Trophoblast cell (in vitro differentiated cells and primary cell): ENCODE measurements around the gene MIS18BP1.

ENCODE experiments used
- DNase-seq, 2 donors: peaks; one replicate each; pipeline ENCODE4 v3.0.0-alpha.2; 2016
- H2AFZ ChIP-seq: 2 replicates; pipeline ENCODE4 v1.6.1; 2013; ENCODE audit warnings: low read length, moderate library complexity, mild to moderate bottlenecking; ENCODE audit not compliant: insufficient read depth, poor library complexity
- H2AK5ac ChIP-seq: 2 replicates; pipeline ENCODE4 v1.6.1; 2013; ENCODE audit warnings: mild to moderate bottlenecking, low read length
- H2BK120ac ChIP-seq: 2 replicates; pipeline ENCODE4 v1.6.1; 2013; ENCODE audit warnings: low read length, mild to moderate bottlenecking, moderate library complexity; ENCODE audit not compliant: insufficient read depth, poor library complexity
- H2BK12ac ChIP-seq: 2 replicates; pipeline ENCODE4 v1.6.1; 2013; ENCODE audit warnings: mild to moderate bottlenecking, low read length, moderate library complexity
- H2BK5ac ChIP-seq: 2 replicates; pipeline ENCODE4 v1.6.1; 2013; ENCODE audit warnings: low read length, low read depth, moderate library complexity, mild to moderate bottlenecking; ENCODE audit not compliant: poor library complexity
- H3K14ac ChIP-seq: 2 replicates; pipeline ENCODE4 v1.6.1; 2013; ENCODE audit warnings: mild to moderate bottlenecking, low read length
- H3K18ac ChIP-seq: 2 replicates; pipeline ENCODE4 v1.6.1; 2013; ENCODE audit warnings: mild to moderate bottlenecking, low read length
- H3K23ac ChIP-seq: 2 replicates; pipeline ENCODE4 v1.6.1; 2013; ENCODE audit warnings: low read length
- H3K27ac ChIP-seq: 2 replicates; pipeline ENCODE4 v1.5.1; 2013; ENCODE audit warnings: low read depth, mild to moderate bottlenecking, inconsistent platforms, low read length, moderate library complexity
- H3K27me3 ChIP-seq: 2 replicates; pipeline ENCODE4 v1.6.1; 2013; ENCODE audit warnings: inconsistent platforms, mild to moderate bottlenecking, low read length, moderate library complexity; ENCODE audit not compliant: insufficient read depth
- H3K36me3 ChIP-seq, 2 experiments: 1 replicate in 1 of 2; 2 replicates in 1 of 2; pipeline ENCODE4 v1.6.1; 2013; ENCODE audit warnings: low read length in 2 of 2, mild to moderate bottlenecking in 2 of 2, moderate library complexity in 1 of 2; ENCODE audit not compliant: insufficient read depth in 2 of 2, control insufficient read depth in 1 of 2
- H3K4ac ChIP-seq: 2 replicates; pipeline ENCODE4 v1.6.1; 2013; ENCODE audit warnings: low read depth, mild to moderate bottlenecking, low read length, moderate library complexity
- H3K4me1 ChIP-seq, 2 experiments: 1 replicate in 1 of 2; 2 replicates in 1 of 2; pipeline ENCODE4 v1.6.1; 2013; ENCODE audit warnings: low read length in 2 of 2, mild to moderate bottlenecking in 2 of 2, moderate library complexity in 1 of 2; ENCODE audit not compliant: insufficient read depth in 2 of 2, control insufficient read depth in 1 of 2
- H3K4me2 ChIP-seq: 2 replicates; pipeline ENCODE4 v1.6.1; 2013; ENCODE audit warnings: inconsistent platforms, mild to moderate bottlenecking, low read length, moderate library complexity
- H3K4me3 ChIP-seq: 2 replicates; pipeline ENCODE4 v1.5.1; 2013; ENCODE audit warnings: mild to moderate bottlenecking, low read depth, low read length, inconsistent platforms
- H3K79me1 ChIP-seq: one replicate; pipeline ENCODE4 v1.6.1; 2013; ENCODE audit warnings: low read length
- H3K79me2 ChIP-seq: 2 replicates; pipeline ENCODE4 v1.6.1; 2013; ENCODE audit warnings: low read length, mild to moderate bottlenecking; ENCODE audit not compliant: control insufficient read depth, insufficient read depth, poor library complexity
- H3K9ac ChIP-seq: 2 replicates; pipeline ENCODE4 v1.6.1; 2013; ENCODE audit warnings: mild to moderate bottlenecking, low read length
- H3K9me3 ChIP-seq: 2 replicates; pipeline ENCODE4 v1.6.1; 2013; ENCODE audit warnings: low read depth, mild to moderate bottlenecking, control low read depth, inconsistent platforms, low read length; ENCODE audit not compliant: insufficient read depth
- H4K12ac ChIP-seq: 2 replicates; pipeline ENCODE4 v1.6.1; 2013; ENCODE audit warnings: low read depth, mild to moderate bottlenecking, low read length, moderate library complexity
- H4K8ac ChIP-seq: 2 replicates; pipeline ENCODE4 v1.6.1; 2013; ENCODE audit warnings: low read depth, mild to moderate bottlenecking, low read length, moderate library complexity
- H4K91ac ChIP-seq: one replicate; pipeline ENCODE4 v1.6.1; 2013; ENCODE audit warnings: low read depth, mild to moderate bottlenecking, low read length, moderate library complexity
- WGBS: extraction: QIAGEN DNeasy Blood & Tissue Kit; methylation state at CpG from one replicate; pipeline ENCODE4 v1.1.7; 2013; ENCODE audit warnings: missing lambda C conversion rate; ENCODE audit not compliant: insufficient read length, insufficient coverage; ENCODE audit errors: extremely low coverage; 5-methylcytosine and 5-hydroxymethylcytosine counted together

MIS18BP1 gene

GRCh38 chr14:45246151-45246550, 6.9 kb downstream of the MIS18BP1 start:
- Histone ChIP-seq H2BK5ac (no peak overlapping the region), H3K14ac (no peak overlapping the region), H2AFZ (no peak overlapping the region), H3K4me2 (no peak overlapping the region), H4K8ac (no peak overlapping the region), H3K27me3 (no peaks in the 10 kb centered on the region), H4K91ac (no peak overlapping the region), H3K9me3 (no peaks in the 10 kb centered on the region), H3K18ac (no peak overlapping the region), H3K79me2 (peaks cover 5% of the 10 kb centered on the region), H3K9ac (no peak overlapping the region), H2AK5ac (no peak overlapping the region), H2BK120ac (no peak overlapping the region), H3K36me3 (peaks cover 0 to under 1% of the 10 kb centered on the region in 2 experiments), H4K12ac (no peak overlapping the region), H3K27ac (no peak overlapping the region), H3K4me1 (peaks cover 0 to 4% of the 10 kb centered on the region in 2 experiments), H3K79me1 (no peaks in the 10 kb centered on the region), H3K4ac (peak overlapping the region; percentile 33), H2BK12ac (no peak overlapping the region), H3K23ac (no peak overlapping the region), H3K4me3 (no peak overlapping the region)
- WGBS, result 100% methylated on average over 1 of the region's 3 CpGs
- no peak for DNase-seq

DNA sequence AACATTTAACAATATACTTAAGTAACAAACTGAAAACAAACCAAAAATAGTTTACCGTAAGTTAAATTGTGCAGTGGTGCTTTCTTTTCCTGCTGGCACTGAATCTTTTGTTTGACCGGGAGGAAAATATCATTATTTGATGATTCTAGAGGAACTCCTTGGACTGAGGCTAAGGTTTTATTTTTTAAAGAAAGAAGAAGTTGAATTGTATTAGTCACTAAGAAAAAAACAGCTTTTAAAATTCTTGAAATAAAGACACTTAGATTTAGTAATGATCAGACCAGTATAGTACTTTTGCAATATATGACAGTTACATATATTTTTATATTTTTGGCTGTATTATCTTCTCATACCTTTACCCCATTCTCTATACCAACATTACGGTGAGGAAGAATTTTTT, 10.3 kb downstream of the MIS18BP1 start:
- no peak overlapping the region for H3K14ac ChIP-seq
- no peak overlapping the region for H3K27ac ChIP-seq
- H4K91ac ChIP-seq, result no peak overlapping the region
- H3K79me1 ChIP-seq, result no peaks in the 10 kb centered on the region
- no peak overlapping the region for H3K4me3 ChIP-seq
- no peak overlapping the region for H2BK120ac ChIP-seq
- no peak overlapping the region for H3K4ac ChIP-seq
- H3K79me2 ChIP-seq, result no peaks in the 10 kb centered on the region
- no peaks in the 10 kb centered on the region for H3K27me3 ChIP-seq
- no peak overlapping the region for H4K12ac ChIP-seq
- no peak overlapping the region for H2BK12ac ChIP-seq
- H3K4me1 ChIP-seq, result no peaks in the 10 kb centered on the region
- H2BK5ac ChIP-seq, result no peak overlapping the region
- no peak overlapping the region for H3K9ac ChIP-seq
- peaks cover 0 to 3% of the 10 kb centered on the region in 2 experiments for H3K36me3 ChIP-seq
- no peaks in the 10 kb centered on the region for H3K9me3 ChIP-seq
- DNase-seq, result no peak
- no peak overlapping the region for H3K18ac ChIP-seq
- H2AK5ac ChIP-seq, result no peak overlapping the region
- H4K8ac ChIP-seq, result no peak overlapping the region
- no peak overlapping the region for H3K4me2 ChIP-seq
- no CpG with 5 or more reads among the region's 3 CpGs for WGBS
- H3K23ac ChIP-seq, result no peak overlapping the region
- no peak overlapping the region for H2AFZ ChIP-seq

- no peaks in the 10 kb centered on the region for H3K27me3 ChIP-seq
- H3K4me2 ChIP-seq, result no peak overlapping the region
- H3K9me3 ChIP-seq, result no peaks in the 10 kb centered on the region
- no peak overlapping the region for H2AK5ac ChIP-seq
- no peak overlapping the region for H2AFZ ChIP-seq
- H3K23ac ChIP-seq, result no peak overlapping the region
- H3K4me1 ChIP-seq, result no peaks in the 10 kb centered on the region
- H2BK12ac ChIP-seq, result no peak overlapping the region
- no peak overlapping the region for H3K9ac ChIP-seq
- H3K79me1 ChIP-seq, result no peaks in the 10 kb centered on the region
- no peak for DNase-seq
- H3K4me3 ChIP-seq, result no peak overlapping the region
- no peak overlapping the region for H2BK120ac ChIP-seq
- H3K79me2 ChIP-seq, result no peaks in the 10 kb centered on the region
- no peak overlapping the region for H4K91ac ChIP-seq
- WGBS, result no CpG with 5 or more reads among the region's 2 CpGs
- H3K18ac ChIP-seq, result no peak overlapping the region
- H4K8ac ChIP-seq, result no peak overlapping the region
- H3K4ac ChIP-seq, result no peak overlapping the region
- no peak overlapping the region for H2BK5ac ChIP-seq
- no peak overlapping the region for H3K27ac ChIP-seq
- H3K14ac ChIP-seq, result no peak overlapping the region
- H3K36me3 ChIP-seq, result peaks cover 0 to 5% of the 10 kb centered on the region in 2 experiments
- no peak overlapping the region for H4K12ac ChIP-seq
Measured at GRCh38 chr14:45238988-45239387, 14.0 kb downstream of the MIS18BP1 start.

- H3K79me2 ChIP-seq, result no peaks in the 10 kb centered on the region
- no peaks in the 10 kb centered on the region for H3K79me1 ChIP-seq
- H4K8ac ChIP-seq, result no peak overlapping the region
- no peak overlapping the region for H4K12ac ChIP-seq
- H3K4me3 ChIP-seq, result no peak overlapping the region
- no peak overlapping the region for H3K18ac ChIP-seq
- no peak overlapping the region for H3K14ac ChIP-seq
- WGBS, result no CpG with 5 or more reads among the region's 4 CpGs
- no peak overlapping the region for H4K91ac ChIP-seq
- peaks cover 10 to 12% of the 10 kb centered on the region in 2 experiments for H3K36me3 ChIP-seq
- no peak overlapping the region for H3K27ac ChIP-seq
- H3K4ac ChIP-seq, result no peak overlapping the region
- no peak overlapping the region for H3K9ac ChIP-seq
- no peak overlapping the region for H2AK5ac ChIP-seq
- H3K9me3 ChIP-seq, result no peaks in the 10 kb centered on the region
- no peaks in the 10 kb centered on the region for H3K27me3 ChIP-seq
- no peak overlapping the region for H3K23ac ChIP-seq
- H3K4me1 ChIP-seq, result no peaks in the 10 kb centered on the region
- no peak overlapping the region for H2BK12ac ChIP-seq
- no peak for DNase-seq
- no peak overlapping the region for H2BK5ac ChIP-seq
- no peak overlapping the region for H3K4me2 ChIP-seq
- H2AFZ ChIP-seq, result no peak overlapping the region
- no peak overlapping the region for H2BK120ac ChIP-seq
Measured at GRCh38 chr14:45227566-45227965, 25.4 kb downstream of the MIS18BP1 start.
